HepG2 (cell line): ENCODE data around the gene FAM222B. TPM values are rescaled to one million over a fixed set of nuclear protein-coding genes. Genes with fewer than 3 reads are reported as not detected.
A peak's percentile ranks its signal among the peaks of the same experiment; 100 is the strongest.

ENCODE experiments used
- ARNTL ChIP-seq: sonication (generic); formaldehyde crosslinking; IDR thresholded peaks from 2 replicates; pipeline ENCODE4 v1.4.0; 2020; ENCODE audit warnings: mild to moderate bottlenecking, missing genetic modification reagents
- HNRNPUL1 ChIP-seq: fragments of 200-400 bp; formaldehyde crosslinking; IDR thresholded peaks from 2 replicates; pipeline ENCODE4 v1.6.1; 2017; ENCODE audit warnings: low read depth, mild to moderate bottlenecking, low read length, moderate library complexity
- HOXA7 ChIP-seq: sonication (generic); formaldehyde crosslinking; IDR thresholded peaks from 2 replicates; pipeline ENCODE4 v1.8.1; 2022; ENCODE audit warnings: mild to moderate bottlenecking, missing genetic modification reagents, moderate library complexity
- MAFF ChIP-seq: IDR thresholded peaks from 2 replicates; pipeline ENCODE4 v1.6.1; 2011; ENCODE audit warnings: low read depth, low read length, improper control_type of control experiment
- MED13 ChIP-seq: sonication (generic); formaldehyde crosslinking; IDR thresholded peaks from 2 replicates; pipeline ENCODE4 v1.5.0; 2020; ENCODE audit warnings: missing genetic modification reagents
- NR1H2 ChIP-seq: sonication (generic); formaldehyde crosslinking; IDR thresholded peaks from 2 replicates; pipeline ENCODE4 v1.8.1; 2022; ENCODE audit warnings: low read depth, missing genetic modification reagents, borderline replicate concordance
- REL ChIP-seq: sonication (generic); formaldehyde crosslinking; conservative IDR thresholded peaks from 2 replicates; pipeline ENCODE4 v1.8.0; 2022; ENCODE audit warnings: mild to moderate bottlenecking, missing genetic modification reagents, moderate library complexity
- RNF2 ChIP-seq: fragments of 450-650 bp; conservative IDR thresholded peaks from 2 replicates; pipeline ENCODE4 v1.6.1; 2016; ENCODE audit warnings: low read depth
- SALL2 ChIP-seq: sonication (generic); formaldehyde crosslinking; IDR thresholded peaks from 2 replicates; pipeline ENCODE4 v1.8.1; 2023; ENCODE audit warnings: mild to moderate bottlenecking, missing genetic modification reagents, inconsistent platforms
- SETDB1 ChIP-seq: sonication (generic); formaldehyde crosslinking; IDR thresholded peaks from 2 replicates; pipeline ENCODE4 v1.5.1; 2020; ENCODE audit warnings: missing genetic modification reagents, mild to moderate bottlenecking, borderline replicate concordance
- SPEN ChIP-seq: sonication (generic); formaldehyde crosslinking; IDR thresholded peaks from 2 replicates; pipeline ENCODE4 v1.5.1; 2020; ENCODE audit warnings: low read depth, mild to moderate bottlenecking, missing genetic modification reagents
- U2AF2 ChIP-seq: fragments of 200-400 bp; formaldehyde crosslinking; IDR thresholded peaks from 2 replicates; pipeline ENCODE4 v1.6.1; 2017; ENCODE audit warnings: low read depth, mild to moderate bottlenecking, low read length
- ZFP36L2 ChIP-seq: sonication (generic); formaldehyde crosslinking; IDR thresholded peaks from 2 replicates; pipeline ENCODE4 v1.4.0; 2020; ENCODE audit warnings: missing genetic modification reagents
- ZNF235 ChIP-seq: sonication (generic); formaldehyde crosslinking; IDR thresholded peaks from 2 replicates; pipeline ENCODE4 v1.8.1; 2023; ENCODE audit warnings: mild to moderate bottlenecking, missing genetic modification reagents, borderline replicate concordance
- ZNF354B ChIP-seq: sonication (generic); formaldehyde crosslinking; IDR thresholded peaks from 2 replicates; pipeline ENCODE4 v1.8.0; 2022; ENCODE audit warnings: mild to moderate bottlenecking, missing genetic modification reagents
- ZNF367 ChIP-seq: sonication (generic); formaldehyde crosslinking; IDR thresholded peaks from 2 replicates; pipeline ENCODE4 v1.4.0; 2020; ENCODE audit warnings: missing genetic modification reagents, borderline replicate concordance
- ZNF451 ChIP-seq: sonication (generic); formaldehyde crosslinking; IDR thresholded peaks from 2 replicates; pipeline ENCODE4 v1.5.0; 2020; ENCODE audit warnings: mild to moderate bottlenecking, missing genetic modification reagents
- ZNF605 ChIP-seq: sonication (generic); formaldehyde crosslinking; IDR thresholded peaks from 2 replicates; pipeline ENCODE4 v1.8.0; 2022; ENCODE audit warnings: mild to moderate bottlenecking, missing genetic modification reagents
- ZNF83 ChIP-seq: sonication (generic); formaldehyde crosslinking; IDR thresholded peaks from 2 replicates; pipeline ENCODE4 v1.4.0; 2020; ENCODE audit warnings: missing genetic modification reagents, mild to moderate bottlenecking, borderline replicate concordance
- polyA plus RNA-seq, 8 experiments: library from polyadenylated mRNA; depleted of rRNA in 3 of 8; stranded (reverse) in 7 of 8; unstranded in 1 of 8; fragments of >200 nt; fragmentation: Illumina TruSeq in 4 of 8; extraction: Trizol in 4 of 8; gene quantifications; 2 replicates each; pipeline versions ENCODE4 v1.2.1 to v1.2.3, GENCODE V29; 2011 to 2016; ENCODE audit warnings: low read depth in 4 of 8, missing spikeins in 1 of 8, mixed read lengths in 1 of 8; ENCODE audit not compliant: insufficient read depth in 1 of 8
- total RNA-seq, 5 experiments: library from RNA; depleted of rRNA; stranded (reverse); fragments of >200 nt; fragmentation: Illumina TruSeq; extraction: Trizol; gene quantifications; 2 replicates each; pipeline ENCODE4 v1.2.3, GENCODE V29; 2016; ENCODE audit warnings: low read depth in 1 of 5
- TF ChIP-seq, protein P1 (sequence below), 2 experiments: fragments of 450-650 bp in 1 of 2; sonication (generic) in 1 of 2; formaldehyde crosslinking; IDR thresholded peaks; 2 replicates each; pipeline versions ENCODE4 v1.5.0 to v1.8.0; 2020 to 2022; ENCODE audit warnings: mild to moderate bottlenecking in 1 of 2, missing genetic modification reagents in 1 of 2
- TF ChIP-seq, protein P2 (sequence below): IDR thresholded peaks from 2 replicates; pipeline ENCODE4 v1.6.1; 2012; ENCODE audit warnings: low read length, improper control_type of control experiment
- TF ChIP-seq, protein P3 (sequence below): sonication (generic); formaldehyde crosslinking; IDR thresholded peaks from 2 replicates; pipeline ENCODE4 v1.8.1; 2023; ENCODE audit warnings: mild to moderate bottlenecking, missing genetic modification reagents
- TF ChIP-seq, protein P4 (sequence below): sonication (generic); formaldehyde crosslinking; IDR thresholded peaks from 2 replicates; pipeline ENCODE4 v1.4.0; 2020; ENCODE audit warnings: missing genetic modification reagents

FAM222B gene
- total and polyA plus RNA-seq, 2 of the 13 experiments (the other 11 are each of a cell fraction or from before 2014, with no cell fraction given): 3.5 to 7.3 TPM

DNA sequence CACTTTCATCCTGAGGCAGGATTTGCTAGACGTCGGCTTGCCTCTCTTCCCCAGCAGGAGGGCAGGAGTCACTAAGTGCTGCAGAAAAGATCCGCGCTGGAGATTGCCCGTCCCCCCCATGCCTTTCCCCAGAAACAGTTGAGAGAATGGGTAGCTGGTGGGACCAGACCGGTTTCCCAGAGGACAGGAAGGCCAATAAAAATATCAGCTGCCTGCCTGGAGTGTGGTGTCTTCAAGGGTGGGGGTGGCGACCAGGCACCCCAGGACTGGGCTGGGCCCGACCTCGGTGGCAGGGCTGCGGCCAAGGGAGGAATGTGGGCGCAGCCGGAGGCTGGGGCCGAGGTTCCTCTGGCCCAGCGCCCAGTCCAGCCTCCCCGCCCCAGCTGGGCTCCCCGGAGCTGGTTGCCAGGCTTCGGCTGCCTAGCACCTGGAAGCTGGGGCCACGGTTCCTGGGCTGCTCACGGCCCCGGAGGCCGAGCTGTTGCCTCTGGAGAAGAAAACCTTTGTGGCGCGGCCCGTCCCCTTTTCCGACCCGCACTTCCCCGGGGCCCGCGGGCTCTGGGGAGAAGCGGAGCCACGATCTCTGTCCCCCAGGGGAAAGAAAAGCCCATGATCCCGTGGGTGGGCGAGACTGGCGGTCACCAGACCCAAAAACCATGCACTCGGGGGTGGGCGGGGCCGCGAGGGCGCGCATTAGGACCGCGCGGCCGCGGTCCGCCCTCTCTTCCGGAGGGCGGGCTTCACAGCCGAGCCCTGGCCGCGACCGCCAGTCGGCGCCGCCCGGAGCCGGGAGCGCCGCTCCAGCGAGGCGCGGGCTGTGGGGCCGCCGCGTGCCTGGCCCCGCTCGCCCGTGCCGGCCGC, 99.1 kb downstream of the FAM222B start, which contains the start of gene TRAF4 (continued):
- TF ChIP-seq ZNF354B (CRISPR knock-in tag): no peak
- TF ChIP-seq, protein P1, sequence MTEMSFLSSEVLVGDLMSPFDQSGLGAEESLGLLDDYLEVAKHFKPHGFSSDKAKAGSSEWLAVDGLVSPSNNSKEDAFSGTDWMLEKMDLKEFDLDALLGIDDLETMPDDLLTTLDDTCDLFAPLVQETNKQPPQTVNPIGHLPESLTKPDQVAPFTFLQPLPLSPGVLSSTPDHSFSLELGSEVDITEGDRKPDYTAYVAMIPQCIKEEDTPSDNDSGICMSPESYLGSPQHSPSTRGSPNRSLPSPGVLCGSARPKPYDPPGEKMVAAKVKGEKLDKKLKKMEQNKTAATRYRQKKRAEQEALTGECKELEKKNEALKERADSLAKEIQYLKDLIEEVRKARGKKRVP (CRISPR knock-in tag; IDR thresholded peaks at IDR 0.05): peak in 1 of 2 experiments; percentile 16; a peak in 1 of 4 replicates
- TF ChIP-seq RNF2: no peak
- TF ChIP-seq HOXA7 (CRISPR knock-in tag): no peak
- TF ChIP-seq ARNTL (CRISPR knock-in tag): peak; percentile 20; the same call in 1 of the 2 replicates
- TF ChIP-seq, protein P2, sequence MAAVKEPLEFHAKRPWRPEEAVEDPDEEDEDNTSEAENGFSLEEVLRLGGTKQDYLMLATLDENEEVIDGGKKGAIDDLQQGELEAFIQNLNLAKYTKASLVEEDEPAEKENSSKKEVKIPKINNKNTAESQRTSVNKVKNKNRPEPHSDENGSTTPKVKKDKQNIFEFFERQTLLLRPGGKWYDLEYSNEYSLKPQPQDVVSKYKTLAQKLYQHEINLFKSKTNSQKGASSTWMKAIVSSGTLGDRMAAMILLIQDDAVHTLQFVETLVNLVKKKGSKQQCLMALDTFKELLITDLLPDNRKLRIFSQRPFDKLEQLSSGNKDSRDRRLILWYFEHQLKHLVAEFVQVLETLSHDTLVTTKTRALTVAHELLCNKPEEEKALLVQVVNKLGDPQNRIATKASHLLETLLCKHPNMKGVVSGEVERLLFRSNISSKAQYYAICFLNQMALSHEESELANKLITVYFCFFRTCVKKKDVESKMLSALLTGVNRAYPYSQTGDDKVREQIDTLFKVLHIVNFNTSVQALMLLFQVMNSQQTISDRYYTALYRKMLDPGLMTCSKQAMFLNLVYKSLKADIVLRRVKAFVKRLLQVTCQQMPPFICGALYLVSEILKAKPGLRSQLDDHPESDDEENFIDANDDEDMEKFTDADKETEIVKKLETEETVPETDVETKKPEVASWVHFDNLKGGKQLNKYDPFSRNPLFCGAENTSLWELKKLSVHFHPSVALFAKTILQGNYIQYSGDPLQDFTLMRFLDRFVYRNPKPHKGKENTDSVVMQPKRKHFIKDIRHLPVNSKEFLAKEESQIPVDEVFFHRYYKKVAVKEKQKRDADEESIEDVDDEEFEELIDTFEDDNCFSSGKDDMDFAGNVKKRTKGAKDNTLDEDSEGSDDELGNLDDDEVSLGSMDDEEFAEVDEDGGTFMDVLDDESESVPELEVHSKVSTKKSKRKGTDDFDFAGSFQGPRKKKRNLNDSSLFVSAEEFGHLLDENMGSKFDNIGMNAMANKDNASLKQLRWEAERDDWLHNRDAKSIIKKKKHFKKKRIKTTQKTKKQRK: no peak
- no peak for TF ChIP-seq U2AF2
- no peak for TF ChIP-seq MAFF
- TF ChIP-seq ZNF367: no peak
- TF ChIP-seq, protein P3, sequence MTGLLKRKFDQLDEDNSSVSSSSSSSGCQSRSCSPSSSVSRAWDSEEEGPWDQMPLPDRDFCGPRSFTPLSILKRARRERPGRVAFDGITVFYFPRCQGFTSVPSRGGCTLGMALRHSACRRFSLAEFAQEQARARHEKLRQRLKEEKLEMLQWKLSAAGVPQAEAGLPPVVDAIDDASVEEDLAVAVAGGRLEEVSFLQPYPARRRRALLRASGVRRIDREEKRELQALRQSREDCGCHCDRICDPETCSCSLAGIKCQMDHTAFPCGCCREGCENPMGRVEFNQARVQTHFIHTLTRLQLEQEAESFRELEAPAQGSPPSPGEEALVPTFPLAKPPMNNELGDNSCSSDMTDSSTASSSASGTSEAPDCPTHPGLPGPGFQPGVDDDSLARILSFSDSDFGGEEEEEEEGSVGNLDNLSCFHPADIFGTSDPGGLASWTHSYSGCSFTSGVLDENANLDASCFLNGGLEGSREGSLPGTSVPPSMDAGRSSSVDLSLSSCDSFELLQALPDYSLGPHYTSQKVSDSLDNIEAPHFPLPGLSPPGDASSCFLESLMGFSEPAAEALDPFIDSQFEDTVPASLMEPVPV (CRISPR knock-in tag): no peak
- no peak for TF ChIP-seq ZNF83 (CRISPR knock-in tag)
- TF ChIP-seq SALL2 (CRISPR knock-in tag): no peak
- no peak for TF ChIP-seq SETDB1
- TF ChIP-seq MED13 (CRISPR knock-in tag): 0 out of 2 replicates have a peak, but pooled peaks have one; percentile 18
- peak; percentile 79 for TF ChIP-seq ZNF605 (CRISPR knock-in tag)
- peak; percentile 49; the same call in 1 of the 2 replicates for TF ChIP-seq ZNF451 (CRISPR knock-in tag)
- no peak for TF ChIP-seq REL (CRISPR knock-in tag)
- no peak for TF ChIP-seq NR1H2 (CRISPR knock-in tag)
- no peak; the same call in 1 of the 2 replicates for TF ChIP-seq ZNF235
- TF ChIP-seq, protein P4, sequence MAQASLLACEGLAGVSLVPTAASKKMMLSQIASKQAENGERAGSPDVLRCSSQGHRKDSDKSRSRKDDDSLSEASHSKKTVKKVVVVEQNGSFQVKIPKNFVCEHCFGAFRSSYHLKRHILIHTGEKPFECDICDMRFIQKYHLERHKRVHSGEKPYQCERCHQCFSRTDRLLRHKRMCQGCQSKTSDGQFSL (CRISPR knock-in tag): no peak; the same call in 1 of the 2 replicates
- TF ChIP-seq SPEN: peak; percentile 45
- no peak for TF ChIP-seq HNRNPUL1
- TF ChIP-seq ZFP36L2 (CRISPR knock-in tag): no peak
